Ovary (tissue), 3 donors: Measurements from ENCODE around the gene NUP210.

Source experiments
- EP300 ChIP-seq: sonication (generic); formaldehyde crosslinking; IDR thresholded peaks from one replicate; pipeline ENCODE4 v1.6.1; 2017; ENCODE audit warnings: antibody characterized with exemption
- POLR2A ChIP-seq: fragments of 450-650 bp; IDR thresholded peaks from one replicate; pipeline ENCODE4 v1.6.1; 2017; ENCODE audit warnings: antibody characterized with exemption, mild to moderate bottlenecking, moderate library complexity
- TF ChIP-seq, protein P1 (sequence below), 3 donors: fragments of 450-650 bp in 2 of 3; fragments of 200-600 bp in 1 of 3; IDR thresholded peaks; one replicate each; pipeline versions ENCODE4 v1.5.1 to v1.8.0; 2016 to 2022; ENCODE audit warnings: antibody characterized with exemption in 3 of 3, mild to moderate bottlenecking in 1 of 3
- donor health status: DM: no; HTN: no; CAD: no.

DNA sequence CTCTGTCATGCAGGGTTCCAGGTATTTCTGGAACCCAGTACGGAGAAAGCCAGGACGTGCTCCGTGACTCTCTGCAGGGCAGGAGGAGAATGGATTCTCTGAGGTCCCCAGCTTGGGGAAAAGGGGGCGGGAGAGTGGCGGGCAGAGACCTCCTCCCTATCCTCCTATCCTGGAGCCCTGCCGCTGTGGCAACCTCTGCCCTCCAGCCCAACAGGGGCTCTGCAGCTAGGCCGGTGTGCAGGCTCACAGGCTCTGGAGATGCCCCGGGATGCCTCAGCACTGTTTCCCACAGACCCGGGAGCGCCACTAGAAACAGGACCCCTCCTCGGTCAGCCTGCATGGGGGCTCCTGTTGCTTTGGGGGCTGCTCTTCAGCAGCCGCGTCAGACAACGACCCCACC lies 43.1 kb downstream of the NUP210 start:
- TF ChIP-seq POLR2A (no peak), EP300 (no peak)
- TF ChIP-seq, protein P1, sequence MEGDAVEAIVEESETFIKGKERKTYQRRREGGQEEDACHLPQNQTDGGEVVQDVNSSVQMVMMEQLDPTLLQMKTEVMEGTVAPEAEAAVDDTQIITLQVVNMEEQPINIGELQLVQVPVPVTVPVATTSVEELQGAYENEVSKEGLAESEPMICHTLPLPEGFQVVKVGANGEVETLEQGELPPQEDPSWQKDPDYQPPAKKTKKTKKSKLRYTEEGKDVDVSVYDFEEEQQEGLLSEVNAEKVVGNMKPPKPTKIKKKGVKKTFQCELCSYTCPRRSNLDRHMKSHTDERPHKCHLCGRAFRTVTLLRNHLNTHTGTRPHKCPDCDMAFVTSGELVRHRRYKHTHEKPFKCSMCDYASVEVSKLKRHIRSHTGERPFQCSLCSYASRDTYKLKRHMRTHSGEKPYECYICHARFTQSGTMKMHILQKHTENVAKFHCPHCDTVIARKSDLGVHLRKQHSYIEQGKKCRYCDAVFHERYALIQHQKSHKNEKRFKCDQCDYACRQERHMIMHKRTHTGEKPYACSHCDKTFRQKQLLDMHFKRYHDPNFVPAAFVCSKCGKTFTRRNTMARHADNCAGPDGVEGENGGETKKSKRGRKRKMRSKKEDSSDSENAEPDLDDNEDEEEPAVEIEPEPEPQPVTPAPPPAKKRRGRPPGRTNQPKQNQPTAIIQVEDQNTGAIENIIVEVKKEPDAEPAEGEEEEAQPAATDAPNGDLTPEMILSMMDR (IDR thresholded peaks at IDR 0.05) = no peak
